Ammon's horn (tissue), 1 donor: ENCODE measurements around the gene WDR44.
"Not testable (repeated sequence)": the region's sequence is repeated elsewhere in the genome, so short reads cannot be mapped to it uniquely, and the experiment has no call there.

Source experiments
- DNase-seq: peaks from one replicate; pipeline ENCODE4 v3.0.0-alpha.2; 2016; ENCODE audit warnings: low spot score

The WDR44 gene

GRCh38 chrX:118480172-118480571 is 134.3 kb downstream of the WDR44 start:
- DNase-seq: no peak

GRCh38 chrX:118482384-118482783 is 136.5 kb downstream of the WDR44 start:
- not testable (repeated sequence) for DNase-seq

- no peak for DNase-seq
Observed at GRCh38 chrX:118484216-118484903, 138.5 kb downstream of the WDR44 start.

GRCh38 chrX:118486693-118487092 is 140.8 kb downstream of the WDR44 start:
- not testable (repeated sequence) for DNase-seq

- peak; percentile 2 for DNase-seq
Observed at GRCh38 chrX:118493016-118493415, 147.1 kb downstream of the WDR44 start.

GRCh38 chrX:118493653-118494297 is 147.9 kb downstream of the WDR44 start:
- DNase-seq: no peak

- peak; percentile 82 for DNase-seq
Observed at GRCh38 chrX:118495061-118495921, 149.4 kb downstream of the WDR44 start, which contains the start of gene DOCK11. DOCK11 (plus strand) TSS chrX:118495815; CDS start chrX:118495972, 157 bp downstream.

- DNase-seq: peak; percentile 8
Observed at GRCh38 chrX:118495958-118496762, 150.3 kb downstream of the WDR44 start.

- DNase-seq: peak; percentile 4
Observed at GRCh38 chrX:118496763-118497079, 150.8 kb downstream of the WDR44 start.

- DNase-seq: no peak
Observed at GRCh38 chrX:118497180-118497818, 151.4 kb downstream of the WDR44 start.

- no peak for DNase-seq
Observed at GRCh38 chrX:118498351-118498750, 152.4 kb downstream of the WDR44 start.

- DNase-seq: no peak
Observed at GRCh38 chrX:118498755-118499154, 152.8 kb downstream of the WDR44 start.

GRCh38 chrX:118499295-118499694 is 153.4 kb downstream of the WDR44 start:
- no peak for DNase-seq
